Glutamatergic neuron (in vitro differentiated cells): ENCODE results near the gene CENPVL3. TPM values are rescaled to one million over a fixed set of nuclear protein-coding genes. Genes with fewer than 3 reads are reported as not detected.

Source experiments
- DNase-seq: peaks from one replicate; pipeline ENCODE4 v3.0.0; 2022
- H3K27ac Mint-ChIP-seq: one replicate; pipeline ENCODE4 v1.8.0; 2020; ENCODE audit warnings: mild to moderate bottlenecking, mixed read lengths, inconsistent platforms; ENCODE audit not compliant: unreplicated experiment
- H3K27me3 Mint-ChIP-seq: one replicate; pipeline ENCODE4 v1.8.0; 2020; ENCODE audit warnings: mild to moderate bottlenecking, moderate library complexity, mixed read lengths, inconsistent platforms; ENCODE audit not compliant: unreplicated experiment
- H3K36me3 Mint-ChIP-seq: one replicate; pipeline ENCODE4 v1.8.0; 2020; ENCODE audit warnings: mild to moderate bottlenecking, mixed read lengths, inconsistent platforms; ENCODE audit not compliant: unreplicated experiment
- H3K4me1 Mint-ChIP-seq: one replicate; pipeline ENCODE4 v1.8.0; 2020; ENCODE audit warnings: mild to moderate bottlenecking, low read depth, mixed read lengths, inconsistent platforms; ENCODE audit not compliant: unreplicated experiment
- H3K4me3 Mint-ChIP-seq: one replicate; pipeline ENCODE4 v1.8.0; 2020; ENCODE audit warnings: mild to moderate bottlenecking, mixed read lengths, inconsistent platforms; ENCODE audit not compliant: unreplicated experiment
- H3K9me3 Mint-ChIP-seq: one replicate; pipeline ENCODE4 v1.8.0; 2020; ENCODE audit warnings: mild to moderate bottlenecking, moderate library complexity, mixed read lengths, inconsistent platforms; ENCODE audit not compliant: unreplicated experiment
- CTCF ChIP-seq: fragments of 200-600 bp; sonication (generic); IDR thresholded peaks from one replicate; pipeline ENCODE4 v1.5.0; 2021; ENCODE audit not compliant: partially characterized antibody, unreplicated experiment
- total RNA-seq: library from RNA; stranded (reverse); fragmentation: NEBNext Ultra II Directional; extraction: Animal tissue kit (Norgen Biotek cat#: 25700); gene quantifications from one replicate; pipeline ENCODE4 v1.2.1, GENCODE V29; 2021; ENCODE audit not compliant: unreplicated experiment

CENPVL3 gene
- total RNA-seq, 1 donor from 2014 or later, result 0.42 TPM

GRCh38 chrX:51571874-51572273 is 46.8 kb downstream of the CENPVL3 start:
- Mint-ChIP-seq H3K9me3 (no peaks in the 10 kb centered on the region), H3K4me1 (no peaks in the 10 kb centered on the region), H3K27ac (no peak overlapping the region), H3K4me3 (no peak overlapping the region), H3K36me3 (no peaks in the 10 kb centered on the region), H3K27me3 (no peaks in the 10 kb centered on the region)
- no peak for TF ChIP-seq CTCF
- no peak for DNase-seq

GRCh38 chrX:51569561-51569960 is 49.2 kb downstream of the CENPVL3 start:
- Mint-ChIP-seq H3K27me3 (no peaks in the 10 kb centered on the region), H3K4me1 (no peaks in the 10 kb centered on the region), H3K4me3 (no peak overlapping the region), H3K36me3 (no peaks in the 10 kb centered on the region), H3K9me3 (no peaks in the 10 kb centered on the region), H3K27ac (no peak overlapping the region)
- no peak for DNase-seq
- TF ChIP-seq CTCF, result no peak

GRCh38 chrX:51568586-51568985 is 50.1 kb downstream of the CENPVL3 start:
- Mint-ChIP-seq H3K9me3 (no peaks in the 10 kb centered on the region), H3K4me3 (no peak overlapping the region), H3K4me1 (no peaks in the 10 kb centered on the region), H3K27ac (no peak overlapping the region), H3K27me3 (no peaks in the 10 kb centered on the region), H3K36me3 (no peaks in the 10 kb centered on the region)
- no peak for DNase-seq
- no peak for TF ChIP-seq CTCF

Other genes starting within 250 kb of the CENPVL3 start
- gene NUDT11, start 122.3 kb downstream of the CENPVL3 start, total RNA-seq, result 35.0 TPM
- not detected for gene CENPVL2, start 63.9 kb upstream of the CENPVL3 start, total RNA-seq
- gene CENPVL1, start 91.6 kb upstream of the CENPVL3 start, total RNA-seq, result not detected
- 14.6 TPM for gene GSPT2, start 124.5 kb upstream of the CENPVL3 start, total RNA-seq